ENCODE results near the gene ZNF827.

DNA sequence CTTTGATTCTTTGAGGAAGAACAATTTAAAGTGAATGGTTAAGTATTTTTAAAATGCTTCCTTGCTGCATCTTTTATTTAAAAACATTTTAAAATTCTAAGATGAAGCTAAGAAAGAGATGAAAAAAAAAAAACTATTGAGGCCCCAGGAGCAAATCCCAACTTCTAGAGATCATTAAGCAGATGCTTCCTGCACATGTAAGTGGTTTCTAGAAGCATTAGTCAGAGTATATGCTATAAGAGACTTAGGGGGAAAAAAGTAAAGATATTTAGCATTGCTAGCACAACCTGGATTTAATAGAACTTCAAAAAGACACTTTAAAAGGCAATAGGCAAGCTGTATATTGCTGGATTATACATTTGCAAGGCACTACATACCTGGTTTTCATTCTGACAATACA, 64.7 kb downstream of the ZNF827 start:
- TF ChIP-seq, protein P1, sequence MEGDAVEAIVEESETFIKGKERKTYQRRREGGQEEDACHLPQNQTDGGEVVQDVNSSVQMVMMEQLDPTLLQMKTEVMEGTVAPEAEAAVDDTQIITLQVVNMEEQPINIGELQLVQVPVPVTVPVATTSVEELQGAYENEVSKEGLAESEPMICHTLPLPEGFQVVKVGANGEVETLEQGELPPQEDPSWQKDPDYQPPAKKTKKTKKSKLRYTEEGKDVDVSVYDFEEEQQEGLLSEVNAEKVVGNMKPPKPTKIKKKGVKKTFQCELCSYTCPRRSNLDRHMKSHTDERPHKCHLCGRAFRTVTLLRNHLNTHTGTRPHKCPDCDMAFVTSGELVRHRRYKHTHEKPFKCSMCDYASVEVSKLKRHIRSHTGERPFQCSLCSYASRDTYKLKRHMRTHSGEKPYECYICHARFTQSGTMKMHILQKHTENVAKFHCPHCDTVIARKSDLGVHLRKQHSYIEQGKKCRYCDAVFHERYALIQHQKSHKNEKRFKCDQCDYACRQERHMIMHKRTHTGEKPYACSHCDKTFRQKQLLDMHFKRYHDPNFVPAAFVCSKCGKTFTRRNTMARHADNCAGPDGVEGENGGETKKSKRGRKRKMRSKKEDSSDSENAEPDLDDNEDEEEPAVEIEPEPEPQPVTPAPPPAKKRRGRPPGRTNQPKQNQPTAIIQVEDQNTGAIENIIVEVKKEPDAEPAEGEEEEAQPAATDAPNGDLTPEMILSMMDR (tag by site-specific recombination; IDR thresholded peaks at IDR 0.05), result no peak
- no peak for TF ChIP-seq PRDM1 (tag by site-specific recombination; IDR thresholded peaks at IDR 0.05)
- no peak for TF ChIP-seq ZNF623 (tag by site-specific recombination; IDR thresholded peaks at IDR 0.05)
- no peak for TF ChIP-seq KLF16 (tag by site-specific recombination; IDR thresholded peaks at IDR 0.05)
- no peak for TF ChIP-seq HOXA7 (CRISPR knock-in tag; IDR thresholded peaks at IDR 0.05; ENCODE audit: borderline replicate concordance)
- TF ChIP-seq ZNF629 (tag by site-specific recombination; IDR thresholded peaks at IDR 0.05), result no peak
- TF ChIP-seq ZNF24 (tag by site-specific recombination; IDR thresholded peaks at IDR 0.05), result no peak
- TF ChIP-seq, protein P2, sequence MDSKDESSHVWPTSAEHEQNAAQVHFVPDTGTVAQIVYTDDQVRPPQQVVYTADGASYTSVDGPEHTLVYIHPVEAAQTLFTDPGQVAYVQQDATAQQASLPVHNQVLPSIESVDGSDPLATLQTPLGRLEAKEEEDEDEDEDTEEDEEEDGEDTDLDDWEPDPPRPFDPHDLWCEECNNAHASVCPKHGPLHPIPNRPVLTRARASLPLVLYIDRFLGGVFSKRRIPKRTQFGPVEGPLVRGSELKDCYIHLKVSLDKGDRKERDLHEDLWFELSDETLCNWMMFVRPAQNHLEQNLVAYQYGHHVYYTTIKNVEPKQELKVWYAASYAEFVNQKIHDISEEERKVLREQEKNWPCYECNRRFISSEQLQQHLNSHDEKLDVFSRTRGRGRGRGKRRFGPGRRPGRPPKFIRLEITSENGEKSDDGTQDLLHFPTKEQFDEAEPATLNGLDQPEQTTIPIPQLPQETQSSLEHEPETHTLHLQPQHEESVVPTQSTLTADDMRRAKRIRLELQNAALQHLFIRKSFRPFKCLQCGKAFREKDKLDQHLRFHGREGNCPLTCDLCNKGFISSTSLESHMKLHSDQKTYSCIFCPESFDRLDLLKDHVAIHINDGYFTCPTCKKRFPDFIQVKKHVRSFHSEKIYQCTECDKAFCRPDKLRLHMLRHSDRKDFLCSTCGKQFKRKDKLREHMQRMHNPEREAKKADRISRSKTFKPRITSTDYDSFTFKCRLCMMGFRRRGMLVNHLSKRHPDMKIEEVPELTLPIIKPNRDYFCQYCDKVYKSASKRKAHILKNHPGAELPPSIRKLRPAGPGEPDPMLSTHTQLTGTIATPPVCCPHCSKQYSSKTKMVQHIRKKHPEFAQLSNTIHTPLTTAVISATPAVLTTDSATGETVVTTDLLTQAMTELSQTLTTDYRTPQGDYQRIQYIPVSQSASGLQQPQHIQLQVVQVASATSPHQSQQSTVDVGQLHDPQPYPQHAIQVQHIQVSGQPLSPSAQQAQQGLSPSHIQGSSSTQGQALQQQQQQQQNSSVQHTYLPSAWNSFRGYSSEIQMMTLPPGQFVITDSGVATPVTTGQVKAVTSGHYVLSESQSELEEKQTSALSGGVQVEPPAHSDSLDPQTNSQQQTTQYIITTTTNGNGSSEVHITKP (tag by site-specific recombination; IDR thresholded peaks at IDR 0.05), result no peak

Data from HEK293 (cell line).